Activated T-helper 1 cell treated with anti-CD3 and anti-CD28 coated beads, Interleukin-12 subunit alpha, Interleukin-12 subunit beta, Interleukin-2, Interleukin-4 antibody, amounts not matched to agents 30 ng/mL and 10 ng/mL and 1 ng/mL, durations not matched to agents 14 hours and 24 hours and 36 hours (primary cell): ENCODE results near the gene ICOSLG. TPM values are rescaled to one million over a fixed set of nuclear protein-coding genes. Genes with fewer than 3 reads are reported as not detected.
"Not testable (repeated sequence)": the region's sequence is repeated elsewhere in the genome, so short reads cannot be mapped to it uniquely, and the experiment has no call there.

ENCODE experiments used
- DNase-seq: peaks from one replicate; pipeline ENCODE4 v3.0.0; 2021; ENCODE audit warnings: low spot score
- H3K27ac Mint-ChIP-seq: one replicate; pipeline ENCODE4 v1.8.0; 2021; ENCODE audit warnings: mild to moderate bottlenecking, mixed read lengths
- H3K27me3 Mint-ChIP-seq: one replicate; pipeline ENCODE4 v1.8.0; 2022; ENCODE audit warnings: mild to moderate bottlenecking, moderate library complexity, mixed read lengths; ENCODE audit not compliant: insufficient read depth
- H3K36me3 Mint-ChIP-seq: one replicate; pipeline ENCODE4 v1.8.0; 2021; ENCODE audit warnings: low read depth, mixed read lengths
- H3K4me1 Mint-ChIP-seq: one replicate; pipeline ENCODE4 v1.8.0; 2021; ENCODE audit warnings: low read depth, mixed read lengths
- H3K4me3 Mint-ChIP-seq: one replicate; pipeline ENCODE4 v1.8.0; 2021; ENCODE audit warnings: mild to moderate bottlenecking, moderate library complexity, mixed read lengths
- H3K9me3 Mint-ChIP-seq: one replicate; pipeline ENCODE4 v1.8.0; 2021; ENCODE audit warnings: mixed read lengths
- intact Hi-C: fragments of 100-400 bp; cut with micrococcal nuclease; formaldehyde crosslinking; loops from one replicate; pipeline ENCODE4 v1.15.1; 2024
- total RNA-seq: library from RNA; stranded (reverse); gene quantifications from 2 replicates; pipeline ENCODE4 v1.2.3, GENCODE V29; 2022

ICOSLG gene
- total RNA-seq = 6.4 and 7.2 TPM in 2 replicates

- H3K9me3 Mint-ChIP-seq, H3K4me3 Mint-ChIP-seq, intact Hi-C loops, H3K27me3 Mint-ChIP-seq, H3K36me3 Mint-ChIP-seq, DNase-seq, H3K27ac Mint-ChIP-seq, H3K4me1 Mint-ChIP-seq: not testable (repeated sequence)
These were observed at the start of gene ICOSLG for GRCh38 chr21:44240842-44241241. Gene ICOSLG, minus strand, starts transcription at chr21:44240943. Its CDS starts 126 bp downstream, at chr21:44240817.

GRCh38 chr21:44289381-44290010 is 48.8 kb upstream of the ICOSLG start:
- Mint-ChIP-seq H3K36me3 (no peaks in the 10 kb centered on the region), H3K4me3 (no peak overlapping the region), H3K4me1 (no peaks in the 10 kb centered on the region), H3K9me3 (no peaks in the 10 kb centered on the region), H3K27ac (no peak overlapping the region), H3K27me3 (peaks cover 5% of the 10 kb centered on the region)
- intact Hi-C loops = no loop called here
- no peak for DNase-seq

- no peaks in the 10 kb centered on the region for H3K9me3 Mint-ChIP-seq
- no peak overlapping the region for H3K4me3 Mint-ChIP-seq
- DNase-seq = no peak
- H3K4me1 Mint-ChIP-seq = peaks cover 4% of the 10 kb centered on the region
- H3K27me3 Mint-ChIP-seq = peaks cover 5% of the 10 kb centered on the region
- intact Hi-C loops = no loop called here
- H3K36me3 Mint-ChIP-seq = no peaks in the 10 kb centered on the region
- no peak overlapping the region for H3K27ac Mint-ChIP-seq
These were observed 47.7 kb upstream of the ICOSLG start for GRCh38 chr21:44288251-44289110.

GRCh38 chr21:44286716-44287632 is 46.2 kb upstream of the ICOSLG start:
- H3K9me3 Mint-ChIP-seq = no peaks in the 10 kb centered on the region
- no peaks in the 10 kb centered on the region for H3K36me3 Mint-ChIP-seq
- no peak for DNase-seq
- H3K27me3 Mint-ChIP-seq = peaks cover 5% of the 10 kb centered on the region
- intact Hi-C loops = no loop called here
- H3K4me3 Mint-ChIP-seq = no peak overlapping the region
- H3K4me1 Mint-ChIP-seq = peaks cover 4% of the 10 kb centered on the region
- H3K27ac Mint-ChIP-seq = no peak overlapping the region

- Mint-ChIP-seq H3K4me3 (no peak overlapping the region), H3K9me3 (no peaks in the 10 kb centered on the region), H3K36me3 (no peaks in the 10 kb centered on the region), H3K27ac (no peak overlapping the region), H3K27me3 (peaks cover 5% of the 10 kb centered on the region), H3K4me1 (peaks cover 4% of the 10 kb centered on the region)
- intact Hi-C loops = no loop called here
- DNase-seq = no peak
These were observed 45.5 kb upstream of the ICOSLG start for GRCh38 chr21:44286086-44286715.

- Mint-ChIP-seq H3K4me1 (peaks cover 4% of the 10 kb centered on the region), H3K9me3 (no peaks in the 10 kb centered on the region), H3K27me3 (peaks cover 5% of the 10 kb centered on the region)
These were observed 44.6 kb upstream of the ICOSLG start, which contains the start of gene AIRE for GRCh38 chr21:44285138-44285992. Gene AIRE, plus strand, starts transcription at chr21:44285876. Its CDS starts 131 bp downstream, at chr21:44286007.

GRCh38 chr21:44283948-44284347 is 43.2 kb upstream of the ICOSLG start:
- no peak for DNase-seq
- Mint-ChIP-seq H3K9me3 (no peaks in the 10 kb centered on the region), H3K27ac (no peak overlapping the region), H3K27me3 (peaks cover 5% of the 10 kb centered on the region), H3K36me3 (no peaks in the 10 kb centered on the region), H3K4me3 (no peak overlapping the region), H3K4me1 (peaks cover 4% of the 10 kb centered on the region)
- intact Hi-C loops = no loop called here

More at GRCh38 chr21:44285138-44285992, 44.6 kb upstream of the ICOSLG start, which contains the start of gene AIRE:
- no peak for DNase-seq
- intact Hi-C loops = no loop called here
- Mint-ChIP-seq H3K4me3 (no peak within 1 kb of the TSS), H3K27ac (no peak within 1 kb of the TSS), H3K36me3 (no peaks in the 10 kb centered on the region)

- H3K36me3 Mint-ChIP-seq, H3K4me1 Mint-ChIP-seq, H3K4me3 Mint-ChIP-seq, intact Hi-C loops, DNase-seq, H3K27me3 Mint-ChIP-seq, H3K27ac Mint-ChIP-seq, H3K9me3 Mint-ChIP-seq: not testable (repeated sequence)
These were observed 42.6 kb upstream of the ICOSLG start for GRCh38 chr21:44283211-44283785.

- Mint-ChIP-seq H3K36me3 (no peaks in the 10 kb centered on the region), H3K27ac (no peak overlapping the region), H3K27me3 (peaks cover 2% of the 10 kb centered on the region), H3K4me3 (no peak overlapping the region), H3K9me3 (no peaks in the 10 kb centered on the region), H3K4me1 (peaks cover 4% of the 10 kb centered on the region)
- intact Hi-C loops = no loop called here
- DNase-seq = no peak
These were observed 41.6 kb upstream of the ICOSLG start for GRCh38 chr21:44282370-44282769.

GRCh38 chr21:44281801-44282200 is 41.1 kb upstream of the ICOSLG start:
- Mint-ChIP-seq H3K4me3 (no peak overlapping the region), H3K36me3 (no peaks in the 10 kb centered on the region), H3K9me3 (no peaks in the 10 kb centered on the region), H3K27me3 (peaks cover 2% of the 10 kb centered on the region), H3K4me1 (peaks cover 4% of the 10 kb centered on the region), H3K27ac (no peak overlapping the region)
- intact Hi-C loops = no loop called here
- DNase-seq = no peak

GRCh38 chr21:44279354-44280260 is 38.9 kb upstream of the ICOSLG start:
- H3K27ac Mint-ChIP-seq = no peak overlapping the region
- H3K36me3 Mint-ChIP-seq = no peaks in the 10 kb centered on the region
- no peak for DNase-seq
- intact Hi-C loops = no loop called here
- H3K9me3 Mint-ChIP-seq = no peaks in the 10 kb centered on the region
- H3K4me3 Mint-ChIP-seq = no peak overlapping the region
- peaks cover 4% of the 10 kb centered on the region for H3K4me1 Mint-ChIP-seq
- peaks cover 17% of the 10 kb centered on the region for H3K27me3 Mint-ChIP-seq
